HG03457 (cell line): ENCODE measurements around the gene SAPCD2.

Source experiments
- ATAC-seq: cut with Tn5 transposase; IDR thresholded peaks from one replicate; pipeline ENCODE4 v1.9.1; 2021; ENCODE audit warnings: moderate number of reproducible peaks; ENCODE audit not compliant: unreplicated experiment

SAPCD2 gene

DNA sequence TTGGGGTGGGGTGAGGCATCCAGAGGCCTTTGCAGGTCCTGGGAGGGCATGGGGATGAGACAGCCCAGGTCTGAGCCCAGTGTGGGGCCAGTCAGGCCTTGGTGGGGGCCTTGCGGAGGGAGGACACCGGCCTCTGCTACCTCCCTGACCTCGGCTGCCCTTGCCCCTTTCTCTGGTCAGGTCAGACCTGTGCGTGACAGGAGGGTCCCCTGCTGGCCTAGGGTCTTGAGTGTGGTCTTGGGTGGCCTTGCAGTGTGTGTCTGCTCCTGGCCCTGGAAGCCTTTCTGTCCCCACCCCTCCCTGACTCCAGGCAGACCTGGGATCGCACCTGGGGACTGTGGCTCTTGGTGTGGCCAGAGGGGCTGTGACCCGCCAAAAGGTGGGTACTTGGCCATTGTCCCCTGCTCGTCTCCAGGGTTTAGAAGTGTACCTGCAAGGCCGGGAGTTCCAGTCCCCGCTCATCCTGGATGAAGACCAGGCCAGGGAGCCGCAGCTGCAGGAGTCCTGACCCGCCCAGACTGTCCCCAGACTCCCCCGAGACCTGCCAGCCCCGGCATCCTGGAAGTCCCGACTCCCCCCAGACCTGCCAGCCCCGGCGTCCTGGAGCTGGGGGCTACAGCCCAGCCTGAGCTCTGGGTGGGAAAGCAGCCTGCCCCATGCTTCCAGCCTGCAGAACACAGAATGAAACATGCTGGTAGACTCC, 12.0 kb upstream of the SAPCD2 start:
- ATAC-seq = no peak

GRCh38 chr9:137080260-137081122, 10.1 kb upstream of the SAPCD2 start:
- ATAC-seq = no peak

DNA sequence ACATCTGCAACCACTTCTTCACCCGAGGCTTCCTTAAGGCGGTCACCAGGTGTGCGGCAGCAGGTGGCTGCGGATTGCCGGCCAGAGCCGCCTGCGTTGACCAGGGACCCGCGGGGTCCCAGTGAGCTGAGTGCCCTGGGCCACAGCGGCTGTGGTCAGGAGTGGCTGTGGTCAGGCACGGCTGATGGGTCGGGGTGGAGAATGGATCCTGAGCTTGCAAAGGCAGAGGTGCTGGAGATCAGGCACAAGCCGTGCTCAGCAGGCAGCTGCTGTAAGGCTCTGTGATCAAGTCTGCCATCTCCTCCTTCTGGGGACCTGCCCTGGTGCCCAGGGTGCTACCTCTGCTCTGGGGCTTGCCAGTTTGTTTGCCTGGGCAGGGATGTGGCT, 9.0 kb upstream of the SAPCD2 start:
- no peak for ATAC-seq

GRCh38 chr9:137078701-137079400, 8.5 kb upstream of the SAPCD2 start:
- ATAC-seq = no peak

DNA sequence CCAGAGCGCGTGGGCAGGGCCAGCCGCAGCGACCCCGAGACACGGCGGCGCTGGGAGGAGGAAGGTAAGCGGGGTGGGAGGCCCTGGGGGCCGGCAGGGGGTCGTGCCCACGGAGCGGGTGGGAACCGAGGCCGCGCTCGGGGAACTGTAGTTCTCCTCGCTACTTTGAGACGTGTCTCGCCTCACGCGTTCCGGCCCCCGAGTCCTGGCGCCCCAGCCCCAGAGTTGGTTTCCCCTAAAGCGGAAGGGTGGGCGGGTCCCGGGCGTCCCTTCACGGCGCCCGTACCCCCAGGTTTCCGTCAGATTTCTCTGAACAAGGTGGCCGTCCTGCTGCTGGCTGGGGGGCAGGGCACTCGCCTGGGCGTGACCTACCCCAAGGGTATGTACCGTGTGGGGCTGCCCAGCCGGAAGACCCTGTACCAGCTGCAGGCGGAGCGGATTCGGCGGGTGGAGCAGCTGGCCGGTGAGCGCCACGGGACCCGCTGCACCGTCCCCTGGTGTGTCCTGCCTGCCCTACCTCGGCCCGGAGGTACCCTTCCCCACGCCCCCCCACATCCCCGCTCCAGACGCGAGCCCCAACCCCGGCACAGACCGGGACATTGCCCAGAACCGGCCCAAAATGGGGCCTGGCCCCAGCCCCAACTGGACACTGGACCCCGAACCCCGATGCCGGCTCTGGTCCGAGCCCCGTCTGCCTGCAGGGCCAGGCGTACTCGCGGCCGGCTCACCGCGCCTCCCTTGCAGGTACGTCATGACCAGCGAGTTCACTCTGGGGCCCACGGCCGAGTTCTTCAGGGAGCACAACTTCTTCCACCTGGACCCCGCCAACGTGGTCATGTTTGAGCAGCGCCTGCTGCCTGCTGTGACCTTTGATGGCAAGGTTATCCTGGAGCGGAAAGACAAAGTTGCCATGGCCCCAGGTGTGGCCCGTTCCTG, 7.7 kb upstream of the SAPCD2 start:
- ATAC-seq = no peak

GRCh38 chr9:137077010-137077747, 6.8 kb upstream of the SAPCD2 start, which contains the start of gene UAP1L1:
UAP1L1 (plus strand) TSS chr9:137077517; CDS start chr9:137077533, 16 bp downstream.
- ATAC-seq = no peak

- no peak for ATAC-seq
Observed at GRCh38 chr9:137076636-137077009, 6.3 kb upstream of the SAPCD2 start.

GRCh38 chr9:137075275-137075775, 5.0 kb upstream of the SAPCD2 start:
- ATAC-seq = no peak

- no peak for ATAC-seq
Observed at GRCh38 chr9:137074657-137075274, 4.4 kb upstream of the SAPCD2 start.

DNA sequence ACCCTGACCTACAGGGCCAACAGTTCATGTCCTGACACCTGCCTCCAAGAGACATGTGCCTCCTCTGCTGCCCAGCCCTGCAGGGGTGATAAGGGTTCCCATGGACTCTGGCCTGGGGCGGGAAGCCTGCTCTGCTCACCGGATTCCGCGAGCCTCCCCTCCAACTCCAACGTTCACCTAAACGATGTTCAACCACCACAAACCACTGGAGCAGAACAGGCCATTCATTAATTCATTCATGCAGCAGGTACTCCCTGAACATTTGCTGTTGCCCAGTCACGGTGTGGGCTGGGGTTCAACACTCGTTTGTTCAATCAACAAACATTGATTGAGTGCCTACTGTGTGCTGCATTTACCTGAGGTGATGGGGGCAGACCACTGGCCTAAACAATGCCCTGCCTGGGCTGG, 3.6 kb upstream of the SAPCD2 start:
- ATAC-seq = no peak

DNA sequence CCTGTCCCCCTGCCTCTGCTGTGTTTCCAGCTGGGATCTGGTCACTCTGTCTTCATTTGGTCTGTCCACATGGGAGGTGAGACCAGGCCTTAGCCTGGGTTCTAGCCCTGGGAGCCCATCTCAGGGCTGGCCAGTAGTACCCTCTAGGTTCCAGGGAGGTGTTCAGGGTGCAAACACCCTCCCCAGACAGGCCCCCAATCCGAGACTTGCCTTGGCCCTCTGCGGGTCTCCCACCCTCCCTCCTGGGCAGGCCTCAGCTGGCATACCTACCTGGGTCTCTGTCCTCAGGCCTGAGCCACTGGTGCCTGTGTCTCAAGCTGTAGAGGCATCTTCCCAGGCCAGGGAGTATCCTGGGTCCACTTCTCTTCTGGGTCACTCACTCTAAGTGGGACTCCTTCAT, 925 bp upstream of the SAPCD2 start:
- no peak for ATAC-seq

DNA sequence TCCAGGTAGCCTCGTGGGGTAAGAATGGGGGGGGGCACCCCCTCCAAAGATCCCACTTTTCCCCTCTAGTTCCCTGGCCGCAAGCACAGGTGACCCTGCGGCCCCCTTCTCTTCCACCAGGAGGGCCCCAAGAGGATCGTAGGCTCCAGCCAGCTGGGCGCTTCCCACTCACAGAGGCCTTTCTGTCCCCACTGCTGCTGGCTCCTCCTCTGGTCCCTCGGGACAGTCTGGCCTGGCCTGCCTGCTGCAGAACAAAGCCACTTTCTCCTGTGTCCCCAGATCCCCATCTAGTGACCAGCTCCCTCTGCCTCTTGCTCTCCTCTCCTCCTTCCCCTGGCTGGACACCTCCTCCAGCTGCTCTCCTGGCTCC, 534 bp upstream of the SAPCD2 start:
- no peak for ATAC-seq

GRCh38 chr9:137069508-137070091, 757 bp downstream of the SAPCD2 start:
- ATAC-seq = no peak

GRCh38 chr9:137068539-137069507, 1.5 kb downstream of the SAPCD2 start:
- no peak for ATAC-seq

- ATAC-seq = no peak
Observed at GRCh38 chr9:137067860-137068538, 2.4 kb downstream of the SAPCD2 start.

DNA sequence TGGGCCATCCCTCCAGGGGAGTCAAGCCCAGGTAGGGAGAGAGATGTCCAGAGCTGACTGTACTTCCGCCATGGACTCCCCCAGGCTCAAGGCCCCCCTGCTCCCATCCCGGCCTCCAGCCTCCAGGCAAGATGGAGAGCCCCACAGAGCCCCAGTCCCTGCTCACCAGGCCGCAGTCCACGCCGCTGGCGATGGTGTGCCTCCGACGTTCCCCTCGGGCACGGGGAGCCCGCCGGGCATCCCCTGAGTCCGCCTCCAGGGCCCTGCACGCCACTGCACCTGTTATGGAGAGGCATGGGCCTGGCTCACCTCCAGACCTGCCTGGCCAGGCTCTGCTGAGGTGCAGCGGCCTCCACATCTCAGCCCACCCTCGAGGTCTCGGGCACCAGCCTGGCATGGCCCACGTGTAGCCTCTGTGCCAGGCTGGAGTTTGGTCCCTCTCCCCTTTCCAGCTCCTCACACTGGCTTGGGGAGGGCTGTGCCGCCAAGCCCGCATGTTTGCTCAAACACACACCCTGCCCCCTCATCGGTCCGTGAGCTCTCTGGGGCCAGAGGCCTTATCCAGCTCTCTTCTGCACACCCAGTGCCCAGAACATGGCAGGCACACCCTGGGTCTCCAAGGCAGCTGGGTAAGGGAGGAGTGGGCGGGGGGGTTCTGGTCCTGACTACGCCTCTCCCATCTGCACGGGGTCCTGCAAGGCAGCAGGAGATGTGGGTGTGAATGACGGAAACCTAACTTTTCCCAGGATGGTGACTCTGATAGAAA, 4.1 kb downstream of the SAPCD2 start:
- ATAC-seq = no peak
